ENCODE data around the gene PAOX.
"Not testable (repeated sequence)": the region's sequence is repeated elsewhere in the genome, so short reads cannot be mapped to it uniquely, and the experiment has no call there.

PAOX gene

GRCh38 chr10:133375357-133376115 lies 3.5 kb upstream of the PAOX start:
- Histone ChIP-seq H3K27ac (ENCODE audit: low read depth, low read length) (no peak overlapping the region), H3K27me3 (ENCODE audit: control insufficient read depth, insufficient read depth, low read length) (no peaks in the 10 kb centered on the region), H3K36me3 (ENCODE audit: control insufficient read depth, insufficient read depth, low read length) (no peaks in the 10 kb centered on the region), H3K4me1 (ENCODE audit: control insufficient read depth, insufficient read depth, low read length) (peaks cover 2% of the 10 kb centered on the region), H3K9ac (ENCODE audit: low read length) (no peak overlapping the region), H3K4me3 (ENCODE audit: low read length) (no peak overlapping the region)

GRCh38 chr10:133376183-133376582 lies 2.9 kb upstream of the PAOX start:
- not testable (repeated sequence) for H3K27me3 ChIP-seq (ENCODE audit: control insufficient read depth, insufficient read depth, low read length); H3K27ac ChIP-seq (ENCODE audit: low read depth, low read length); H3K4me3 ChIP-seq (ENCODE audit: low read length); H3K9ac ChIP-seq (ENCODE audit: low read length); H3K36me3 ChIP-seq (ENCODE audit: control insufficient read depth, insufficient read depth, low read length); H3K4me1 ChIP-seq (ENCODE audit: control insufficient read depth, insufficient read depth, low read length)

- Histone ChIP-seq H3K4me3 (ENCODE audit: low read length) (no peak overlapping the region), H3K27ac (ENCODE audit: low read depth, low read length) (no peak overlapping the region), H3K9ac (ENCODE audit: low read length) (no peak overlapping the region)
These were observed 1.8 kb upstream of the PAOX start for GRCh38 chr10:133377025-133377817.

GRCh38 chr10:133377818-133378250 lies 1.2 kb upstream of the PAOX start:
- H3K27ac ChIP-seq (ENCODE audit: low read depth, low read length), result no peak overlapping the region
- H3K9ac ChIP-seq (ENCODE audit: low read length), result no peak overlapping the region
- peak overlapping the region; percentile 88 for H3K4me3 ChIP-seq (ENCODE audit: low read length)
- no peaks in the 10 kb centered on the region for H3K27me3 ChIP-seq (ENCODE audit: control insufficient read depth, insufficient read depth, low read length)
- H3K4me1 ChIP-seq (ENCODE audit: control insufficient read depth, insufficient read depth, low read length), result no peaks in the 10 kb centered on the region
- H3K36me3 ChIP-seq (ENCODE audit: control insufficient read depth, insufficient read depth, low read length), result no peaks in the 10 kb centered on the region

More at GRCh38 chr10:133377025-133377817, 1.8 kb upstream of the PAOX start:
- Histone ChIP-seq H3K4me1 (ENCODE audit: control insufficient read depth, insufficient read depth, low read length) (peaks cover under 1% of the 10 kb centered on the region), H3K36me3 (ENCODE audit: control insufficient read depth, insufficient read depth, low read length) (no peaks in the 10 kb centered on the region), H3K27me3 (ENCODE audit: control insufficient read depth, insufficient read depth, low read length) (no peaks in the 10 kb centered on the region)

- peak overlapping the region; percentile 74 for H3K27ac ChIP-seq (ENCODE audit: low read depth, low read length)
- peak overlapping the region; percentile 88 for H3K4me3 ChIP-seq (ENCODE audit: low read length)
- no peaks in the 10 kb centered on the region for H3K36me3 ChIP-seq (ENCODE audit: control insufficient read depth, insufficient read depth, low read length)
- peak overlapping the region; percentile 58 for H3K9ac ChIP-seq (ENCODE audit: low read length)
- H3K27me3 ChIP-seq (ENCODE audit: control insufficient read depth, insufficient read depth, low read length), result no peaks in the 10 kb centered on the region
- H3K4me1 ChIP-seq (ENCODE audit: control insufficient read depth, insufficient read depth, low read length), result no peaks in the 10 kb centered on the region
These were observed 588 bp upstream of the PAOX start for GRCh38 chr10:133378251-133379096.

GRCh38 chr10:133379801-133380666 lies 972 bp downstream of the PAOX start:
- Histone ChIP-seq H3K27me3 (ENCODE audit: control insufficient read depth, insufficient read depth, low read length) (no peaks in the 10 kb centered on the region), H3K4me3 (ENCODE audit: low read length) (peak overlapping the region; percentile 66), H3K36me3 (ENCODE audit: control insufficient read depth, insufficient read depth, low read length) (no peaks in the 10 kb centered on the region), H3K4me1 (ENCODE audit: control insufficient read depth, insufficient read depth, low read length) (no peaks in the 10 kb centered on the region), H3K9ac (ENCODE audit: low read length) (no peak overlapping the region), H3K27ac (ENCODE audit: low read depth, low read length) (no peak overlapping the region)

- no peaks in the 10 kb centered on the region for H3K36me3 ChIP-seq (ENCODE audit: control insufficient read depth, insufficient read depth, low read length)
- no peaks in the 10 kb centered on the region for H3K4me1 ChIP-seq (ENCODE audit: control insufficient read depth, insufficient read depth, low read length)
- no peak overlapping the region for H3K27ac ChIP-seq (ENCODE audit: low read depth, low read length)
- no peaks in the 10 kb centered on the region for H3K27me3 ChIP-seq (ENCODE audit: control insufficient read depth, insufficient read depth, low read length)
- no peak overlapping the region for H3K4me3 ChIP-seq (ENCODE audit: low read length)
- H3K9ac ChIP-seq (ENCODE audit: low read length), result no peak overlapping the region
These were observed 2.0 kb downstream of the PAOX start for GRCh38 chr10:133381036-133381435.

- Histone ChIP-seq H3K36me3 (ENCODE audit: control insufficient read depth, insufficient read depth, low read length) (no peaks in the 10 kb centered on the region), H3K4me3 (ENCODE audit: low read length) (no peak overlapping the region), H3K9ac (ENCODE audit: low read length) (no peak overlapping the region), H3K4me1 (ENCODE audit: control insufficient read depth, insufficient read depth, low read length) (no peaks in the 10 kb centered on the region), H3K27ac (ENCODE audit: low read depth, low read length) (no peak overlapping the region), H3K27me3 (ENCODE audit: control insufficient read depth, insufficient read depth, low read length) (no peaks in the 10 kb centered on the region)
These were observed 4.5 kb downstream of the PAOX start for GRCh38 chr10:133383551-133383950.

- Histone ChIP-seq H3K4me1 (ENCODE audit: control insufficient read depth, insufficient read depth, low read length) (no peaks in the 10 kb centered on the region), H3K9ac (ENCODE audit: low read length) (no peak overlapping the region), H3K4me3 (ENCODE audit: low read length) (no peak overlapping the region), H3K36me3 (ENCODE audit: control insufficient read depth, insufficient read depth, low read length) (no peaks in the 10 kb centered on the region), H3K27me3 (ENCODE audit: control insufficient read depth, insufficient read depth, low read length) (no peaks in the 10 kb centered on the region), H3K27ac (ENCODE audit: low read depth, low read length) (no peak overlapping the region)
These were observed 5.0 kb downstream of the PAOX start for GRCh38 chr10:133384071-133384470.

- Histone ChIP-seq H3K4me1 (ENCODE audit: control insufficient read depth, insufficient read depth, low read length) (no peaks in the 10 kb centered on the region), H3K4me3 (ENCODE audit: low read length) (no peak overlapping the region), H3K9ac (ENCODE audit: low read length) (no peak overlapping the region), H3K27ac (ENCODE audit: low read depth, low read length) (no peak overlapping the region), H3K27me3 (ENCODE audit: control insufficient read depth, insufficient read depth, low read length) (no peaks in the 10 kb centered on the region), H3K36me3 (ENCODE audit: control insufficient read depth, insufficient read depth, low read length) (no peaks in the 10 kb centered on the region)
These were observed 6.2 kb downstream of the PAOX start for GRCh38 chr10:133385214-133385613.

GRCh38 chr10:133386951-133387350 lies 7.9 kb downstream of the PAOX start:
- H3K27ac ChIP-seq (ENCODE audit: low read depth, low read length); H3K4me1 ChIP-seq (ENCODE audit: control insufficient read depth, insufficient read depth, low read length); H3K9ac ChIP-seq (ENCODE audit: low read length); H3K27me3 ChIP-seq (ENCODE audit: control insufficient read depth, insufficient read depth, low read length); H3K4me3 ChIP-seq (ENCODE audit: low read length); H3K36me3 ChIP-seq (ENCODE audit: control insufficient read depth, insufficient read depth, low read length): not testable (repeated sequence)
